AG04450 (cell line): ENCODE measurements around the gene ZNF747. TPM values are rescaled to one million over a fixed set of nuclear protein-coding genes. Genes with fewer than 3 reads are reported as not detected.
"Not testable (repeated sequence)": the region's sequence is repeated elsewhere in the genome, so short reads cannot be mapped to it uniquely, and the experiment has no call there.

Experiments used
- CTCF ChIA-PET: fragments of 300-600, 350-600 bp; formaldehyde crosslinking; extraction: SDS; loops from one replicate; lab custom pipeline; 2022; ENCODE audit warnings: antibody characterized with exemption, inconsistent platforms; lab: Charles Lee
- POLR2A ChIA-PET: fragments of 350-600 bp; formaldehyde crosslinking; extraction: SDS; loops from one replicate; lab custom pipeline; 2021; ENCODE audit warnings: antibody characterized with exemption, inconsistent platforms; lab: Yijun Ruan, JAX
- DNase-seq: peaks from one replicate; pipeline ENCODE4 v3.0.0-alpha.2; 2011; ENCODE audit warnings: low read depth, low spot score
- H3K27ac ChIP-seq: one replicate; pipeline ENCODE4 v1.5.1; 2012; ENCODE audit warnings: low read depth, low read length, control low read depth
- H3K27me3 ChIP-seq: one replicate; pipeline ENCODE4 v1.6.0; 2012; ENCODE audit warnings: low read length; ENCODE audit not compliant: control insufficient read depth, insufficient read depth
- H3K4me3 ChIP-seq: 2 replicates; pipeline ENCODE4 v1.5.1; 2011; ENCODE audit warnings: mild to moderate bottlenecking, low read depth, low read length, control low read depth
- H3K9me3 ChIP-seq: 2 replicates; pipeline ENCODE4 v1.5.1; 2012; ENCODE audit warnings: low read length; ENCODE audit not compliant: control insufficient read depth, insufficient read depth
- CTCF ChIP-seq: IDR thresholded peaks from 2 replicates; pipeline ENCODE4 v1.5.1; 2011; ENCODE audit warnings: low read depth, low read length, control low read depth, inconsistent platforms
- polyA plus RNA-seq: library from polyadenylated mRNA; depleted of rRNA; stranded (reverse); fragments of >200 nt; gene quantifications from 2 replicates; pipeline ENCODE4 v1.2.3, GENCODE V29; 2011

ZNF747 gene
- polyA plus RNA-seq, 1 experiment = 5.0 TPM

- Histone ChIP-seq H3K4me3 (peak overlapping the region; percentile 81), H3K27me3 (no peaks in the 10 kb centered on the region), H3K9me3 (no peaks in the 10 kb centered on the region; the same call in 1 of the 2 replicates), H3K27ac (no peak overlapping the region)
- no peak for TF ChIP-seq CTCF
- CTCF ChIA-PET = no interaction called here
- POLR2A ChIA-PET = no interaction called here
- DNase-seq = no peak
These were observed 8.9 kb downstream of the ZNF747 start for GRCh38 chr16:30525844-30526136.

- no peak for DNase-seq
- Histone ChIP-seq H3K27ac (no peak overlapping the region), H3K27me3 (no peaks in the 10 kb centered on the region), H3K9me3 (no peaks in the 10 kb centered on the region; the same call in 1 of the 2 replicates), H3K4me3 (no peak overlapping the region)
- POLR2A ChIA-PET = no interaction called here
- CTCF ChIA-PET = interaction anchor here (0.7 kb wide), 1 partner anchor 75 kb away, joined by 4 read pairs; no protein-coding TSS in a partner anchor
- TF ChIP-seq CTCF = no peak
These were observed 9.8 kb downstream of the ZNF747 start for GRCh38 chr16:30524575-30525568.

- H3K27ac ChIP-seq = no peak overlapping the region
- no peak for TF ChIP-seq CTCF
- no peaks in the 10 kb centered on the region; the same call in 1 of the 2 replicates for H3K9me3 ChIP-seq
- ChIA-PET CTCF (interaction anchor here (0.7 kb wide), 1 partner anchor 75 kb away, joined by 4 read pairs; no protein-coding TSS in a partner anchor), POLR2A (no interaction called here)
- no peak overlapping the region for H3K4me3 ChIP-seq
- H3K27me3 ChIP-seq = no peaks in the 10 kb centered on the region
- no peak for DNase-seq
These were observed 10.7 kb downstream of the ZNF747 start for GRCh38 chr16:30523768-30524574.

DNA sequence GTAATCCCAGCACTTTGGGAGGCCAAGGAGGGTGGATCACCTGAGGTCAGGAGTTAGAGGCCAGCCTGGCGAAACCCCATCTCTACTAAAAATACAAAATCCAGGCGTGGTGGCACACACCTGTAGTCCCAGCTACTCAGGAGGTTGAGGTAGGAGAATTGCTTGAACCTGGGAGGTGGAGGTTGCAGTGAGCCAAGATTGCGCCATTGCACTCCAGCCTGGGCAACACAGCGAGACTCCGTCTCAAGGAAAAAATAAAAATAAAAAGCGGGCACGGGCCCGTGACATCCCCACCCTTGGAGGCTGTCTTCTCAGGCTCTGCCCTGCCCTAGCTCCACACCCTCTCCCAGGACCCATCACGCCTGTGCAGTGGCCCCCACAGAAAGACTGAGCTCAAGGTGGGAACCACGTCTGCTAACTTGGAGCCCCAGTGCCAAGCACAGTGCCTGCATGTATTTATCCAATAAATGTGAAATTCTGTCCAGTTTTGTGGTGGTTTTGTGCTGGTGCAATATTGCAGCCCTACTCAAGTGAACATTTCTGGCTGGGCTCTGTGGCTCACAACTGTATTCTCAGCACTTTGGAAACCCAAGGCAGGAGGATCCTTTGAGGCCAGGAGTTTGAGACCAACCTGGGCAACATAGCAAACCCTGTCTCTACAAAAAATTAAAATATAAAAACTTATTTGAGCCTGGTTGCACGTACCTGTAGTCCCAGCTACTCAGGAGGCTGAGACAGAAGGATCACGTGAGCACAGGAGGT, 11.8 kb downstream of the ZNF747 start:
- CTCF ChIA-PET = interaction anchor here (0.6 to 1.2 kb wide), 2 partner anchors 73 to 76 kb away, joined by 3 read pairs; no protein-coding TSS in a partner anchor
- DNase-seq, H3K9me3 ChIP-seq, POLR2A ChIA-PET, H3K4me3 ChIP-seq, H3K27me3 ChIP-seq, H3K27ac ChIP-seq: not testable (repeated sequence)
